IPS-20b (cell line): ENCODE data around the gene RHOT1.
"Not testable (repeated sequence)": the region's sequence is repeated elsewhere in the genome, so short reads cannot be mapped to it uniquely, and the experiment has no call there.

Source experiments
- H3K27ac ChIP-seq: one replicate; pipeline ENCODE4 v1.5.1; 2013; ENCODE audit warnings: low read length
- H3K27me3 ChIP-seq: 2 replicates; pipeline ENCODE4 v1.6.1; 2013; ENCODE audit warnings: mild to moderate bottlenecking, low read length, inconsistent platforms; ENCODE audit not compliant: insufficient read depth
- H3K36me3 ChIP-seq: 2 replicates; pipeline ENCODE4 v1.6.1; 2013; ENCODE audit warnings: low read depth, mild to moderate bottlenecking, inconsistent platforms, low read length, moderate library complexity; ENCODE audit not compliant: insufficient read depth
- H3K4me1 ChIP-seq: 2 replicates; pipeline ENCODE4 v1.6.1; 2013; ENCODE audit warnings: mild to moderate bottlenecking, control low read depth, inconsistent platforms, low read length, moderate library complexity; ENCODE audit not compliant: insufficient read depth
- H3K4me3 ChIP-seq: 2 replicates; pipeline ENCODE4 v1.5.1; 2013; ENCODE audit warnings: mild to moderate bottlenecking, low read length, inconsistent platforms
- H3K9ac ChIP-seq: 2 replicates; pipeline ENCODE4 v1.6.1; 2013; ENCODE audit warnings: low read depth, mild to moderate bottlenecking, inconsistent platforms, low read length, moderate library complexity
- H3K9me3 ChIP-seq: 2 replicates; pipeline ENCODE4 v1.6.1; 2013; ENCODE audit warnings: mild to moderate bottlenecking, low read depth, low read length, inconsistent platforms; ENCODE audit not compliant: insufficient read depth

The RHOT1 gene

GRCh38 chr17:32111141-32111771, 31.0 kb upstream of the RHOT1 start:
- Histone ChIP-seq H3K9me3 (no peaks in the 10 kb centered on the region), H3K4me3 (no peak overlapping the region), H3K36me3 (no peaks in the 10 kb centered on the region), H3K4me1 (peaks cover 3% of the 10 kb centered on the region; the same call in 1 of the 2 replicates), H3K9ac (no peak overlapping the region), H3K27ac (no peak overlapping the region), H3K27me3 (no peaks in the 10 kb centered on the region)

GRCh38 chr17:32112416-32112815, 29.9 kb upstream of the RHOT1 start:
- Histone ChIP-seq H3K9me3 (no peaks in the 10 kb centered on the region), H3K36me3 (no peaks in the 10 kb centered on the region), H3K9ac (no peak overlapping the region), H3K27ac (no peak overlapping the region), H3K27me3 (no peaks in the 10 kb centered on the region), H3K4me1 (peaks cover 3% of the 10 kb centered on the region; the same call in 1 of the 2 replicates), H3K4me3 (no peak overlapping the region)

GRCh38 chr17:32114536-32114935, 27.8 kb upstream of the RHOT1 start:
- no peaks in the 10 kb centered on the region for H3K36me3 ChIP-seq
- no peak overlapping the region for H3K9ac ChIP-seq
- H3K4me3 ChIP-seq, result no peak overlapping the region
- H3K9me3 ChIP-seq, result no peaks in the 10 kb centered on the region
- H3K4me1 ChIP-seq, result no peaks in the 10 kb centered on the region; the same call in 1 of the 2 replicates
- no peak overlapping the region for H3K27ac ChIP-seq
- H3K27me3 ChIP-seq, result no peaks in the 10 kb centered on the region

- H3K27me3 ChIP-seq, H3K9ac ChIP-seq, H3K4me1 ChIP-seq, H3K36me3 ChIP-seq, H3K4me3 ChIP-seq, H3K9me3 ChIP-seq, H3K27ac ChIP-seq: not testable (repeated sequence)
Observed at GRCh38 chr17:32115546-32115945, 26.8 kb upstream of the RHOT1 start.

- no peak overlapping the region for H3K9ac ChIP-seq
- H3K4me1 ChIP-seq, result no peaks in the 10 kb centered on the region; the same call in 1 of the 2 replicates
- H3K27ac ChIP-seq, result no peak overlapping the region
- no peak overlapping the region for H3K4me3 ChIP-seq
- H3K27me3 ChIP-seq, result no peaks in the 10 kb centered on the region
- no peaks in the 10 kb centered on the region for H3K36me3 ChIP-seq
- no peaks in the 10 kb centered on the region for H3K9me3 ChIP-seq
Observed at GRCh38 chr17:32116937-32117336, 25.4 kb upstream of the RHOT1 start.

GRCh38 chr17:32117399-32117798, 24.9 kb upstream of the RHOT1 start:
- H3K27me3 ChIP-seq, result no peaks in the 10 kb centered on the region
- H3K4me1 ChIP-seq, result no peaks in the 10 kb centered on the region

GRCh38 chr17:32118088-32118487, 24.2 kb upstream of the RHOT1 start:
- H3K4me3 ChIP-seq, H3K27ac ChIP-seq, H3K4me1 ChIP-seq, H3K9me3 ChIP-seq, H3K36me3 ChIP-seq, H3K9ac ChIP-seq, H3K27me3 ChIP-seq: not testable (repeated sequence)

More at GRCh38 chr17:32117399-32117798, 24.9 kb upstream of the RHOT1 start:
- no peaks in the 10 kb centered on the region for H3K9me3 ChIP-seq
- no peak overlapping the region for H3K9ac ChIP-seq
- no peak overlapping the region for H3K4me3 ChIP-seq
- H3K27ac ChIP-seq, result no peak overlapping the region
- H3K36me3 ChIP-seq, result no peaks in the 10 kb centered on the region

- Histone ChIP-seq H3K27ac (no peak overlapping the region), H3K9me3 (no peaks in the 10 kb centered on the region), H3K4me3 (no peak overlapping the region), H3K27me3 (no peaks in the 10 kb centered on the region), H3K9ac (no peak overlapping the region), H3K36me3 (no peaks in the 10 kb centered on the region), H3K4me1 (no peaks in the 10 kb centered on the region)
Observed at GRCh38 chr17:32118835-32119234, 23.5 kb upstream of the RHOT1 start.

GRCh38 chr17:32120141-32120540, 22.2 kb upstream of the RHOT1 start:
- Histone ChIP-seq H3K4me3 (no peak overlapping the region), H3K27ac (no peak overlapping the region), H3K4me1 (no peaks in the 10 kb centered on the region), H3K27me3 (no peaks in the 10 kb centered on the region), H3K9me3 (no peaks in the 10 kb centered on the region), H3K9ac (no peak overlapping the region), H3K36me3 (no peaks in the 10 kb centered on the region)

- no peak overlapping the region for H3K9ac ChIP-seq
- H3K4me1 ChIP-seq, result no peaks in the 10 kb centered on the region
- no peaks in the 10 kb centered on the region for H3K27me3 ChIP-seq
- no peaks in the 10 kb centered on the region for H3K9me3 ChIP-seq
- H3K36me3 ChIP-seq, result no peaks in the 10 kb centered on the region
- no peak overlapping the region for H3K27ac ChIP-seq
- H3K4me3 ChIP-seq, result no peak overlapping the region
Observed at GRCh38 chr17:32120716-32121115, 21.6 kb upstream of the RHOT1 start.

- Histone ChIP-seq H3K4me1 (no peaks in the 10 kb centered on the region; the same call in 1 of the 2 replicates), H3K27me3 (no peaks in the 10 kb centered on the region), H3K4me3 (no peak overlapping the region), H3K36me3 (no peaks in the 10 kb centered on the region), H3K9me3 (no peaks in the 10 kb centered on the region), H3K27ac (no peak overlapping the region), H3K9ac (no peak overlapping the region)
Observed at GRCh38 chr17:32123782-32124181, 18.5 kb upstream of the RHOT1 start.

- Histone ChIP-seq H3K27ac (no peak overlapping the region), H3K4me1 (no peaks in the 10 kb centered on the region; the same call in none of the 2 replicates), H3K36me3 (no peaks in the 10 kb centered on the region), H3K9ac (no peak overlapping the region), H3K9me3 (no peaks in the 10 kb centered on the region), H3K4me3 (no peak overlapping the region), H3K27me3 (no peaks in the 10 kb centered on the region)
Observed at GRCh38 chr17:32124985-32125847, 17.1 kb upstream of the RHOT1 start.
